Activated CD8-positive, alpha-beta memory T cell treated with anti-CD3 and anti-CD28 coated beads, Interleukin-2, amount 50 U/mL, for 24 hours (primary cell): ENCODE data around the gene GPX4.
A peak's percentile ranks its signal among the peaks of the same experiment; 100 is the strongest.

Experiments used
- DNase-seq: peaks from one replicate; pipeline ENCODE4 v3.0.0-alpha.2; 2020; ENCODE audit errors: extremely low read depth

The GPX4 gene

GRCh38 chr19:1130771-1131717, 27.2 kb downstream of the GPX4 start:
- no peak for DNase-seq

- peak; percentile 72 for DNase-seq
Observed at GRCh38 chr19:1131718-1132551, 28.1 kb downstream of the GPX4 start.

GRCh38 chr19:1132552-1133383, 29.0 kb downstream of the GPX4 start:
- DNase-seq = no peak

GRCh38 chr19:1133471-1133929, 29.7 kb downstream of the GPX4 start:
- peak; percentile 48 for DNase-seq

GRCh38 chr19:1134431-1134830, 30.6 kb downstream of the GPX4 start:
- no peak for DNase-seq

- no peak for DNase-seq
Observed at GRCh38 chr19:1135454-1135853, 31.7 kb downstream of the GPX4 start.

GRCh38 chr19:1136201-1136600, 32.4 kb downstream of the GPX4 start:
- no peak for DNase-seq

GRCh38 chr19:1136621-1137317, 33.0 kb downstream of the GPX4 start:
- DNase-seq = no peak

GRCh38 chr19:1138121-1138520, 34.3 kb downstream of the GPX4 start:
- no peak for DNase-seq

- DNase-seq = no peak
Observed at GRCh38 chr19:1139126-1139525, 35.3 kb downstream of the GPX4 start.

- no peak for DNase-seq
Observed at GRCh38 chr19:1140272-1141027, 36.7 kb downstream of the GPX4 start.

- no peak for DNase-seq
Observed at GRCh38 chr19:1141944-1142343, 38.1 kb downstream of the GPX4 start.

GRCh38 chr19:1143828-1144399, 40.1 kb downstream of the GPX4 start:
- DNase-seq = no peak

GRCh38 chr19:1144741-1145140, 40.9 kb downstream of the GPX4 start:
- DNase-seq = no peak

GRCh38 chr19:1145635-1146411, 42.0 kb downstream of the GPX4 start:
- DNase-seq = no peak

GRCh38 chr19:1146412-1146699, 42.6 kb downstream of the GPX4 start:
- no peak for DNase-seq

- no peak for DNase-seq
Observed at GRCh38 chr19:1146858-1147780, 43.3 kb downstream of the GPX4 start.

- DNase-seq = no peak
Observed at GRCh38 chr19:1147934-1148549, 44.2 kb downstream of the GPX4 start.
